Activated CD4-positive, alpha-beta memory T cell treated with anti-CD3 and anti-CD28 coated beads for 36 hours (primary cell): ENCODE data around the gene SLC41A3. TPM values are rescaled to one million over a fixed set of nuclear protein-coding genes. Genes with fewer than 3 reads are reported as not detected.

ENCODE experiments used
- CTCF ChIA-PET: fragments of 350-600 bp; sonication (Branson Sonifier 250); formaldehyde crosslinking; loops from one replicate; lab custom pipeline; 2021; ENCODE audit warnings: antibody characterized with exemption, inconsistent platforms; lab: Charles Lee
- POLR2A ChIA-PET: fragments of 350-600 bp; sonication (Branson Sonifier 250); formaldehyde crosslinking; loops from one replicate; lab custom pipeline; 2021; ENCODE audit warnings: antibody characterized with exemption; lab: Charles Lee
- DNase-seq: peaks from one replicate; pipeline ENCODE4 v3.0.0-alpha.2; 2020
- H3K27ac Mint-ChIP-seq: one replicate; pipeline ENCODE4 v1.8.0; 2021; ENCODE audit warnings: mixed read lengths
- H3K27me3 Mint-ChIP-seq: one replicate; pipeline ENCODE4 v1.8.0; 2021; ENCODE audit warnings: mixed read lengths
- H3K36me3 Mint-ChIP-seq: one replicate; pipeline ENCODE4 v1.8.0; 2021; ENCODE audit warnings: mixed read lengths
- H3K4me1 Mint-ChIP-seq: one replicate; pipeline ENCODE4 v1.8.0; 2021; ENCODE audit warnings: low read depth, mixed read lengths
- H3K4me3 Mint-ChIP-seq: one replicate; pipeline ENCODE4 v1.8.0; 2021; ENCODE audit warnings: mild to moderate bottlenecking, mixed read lengths
- H3K9me3 Mint-ChIP-seq: one replicate; pipeline ENCODE4 v1.8.0; 2021; ENCODE audit warnings: mixed read lengths
- intact Hi-C: fragments of 100-400 bp; cut with micrococcal nuclease; formaldehyde crosslinking; loops from one replicate; pipeline ENCODE4 v1.15.1; 2023
- total RNA-seq, 2 experiments: library from RNA; stranded (reverse); gene quantifications; one replicate each; pipeline ENCODE4 v1.2.3, GENCODE V29; 2021

SLC41A3 gene
- total RNA-seq, 2 experiments from 2014 or later: 26.3 to 27.3 TPM

DNA sequence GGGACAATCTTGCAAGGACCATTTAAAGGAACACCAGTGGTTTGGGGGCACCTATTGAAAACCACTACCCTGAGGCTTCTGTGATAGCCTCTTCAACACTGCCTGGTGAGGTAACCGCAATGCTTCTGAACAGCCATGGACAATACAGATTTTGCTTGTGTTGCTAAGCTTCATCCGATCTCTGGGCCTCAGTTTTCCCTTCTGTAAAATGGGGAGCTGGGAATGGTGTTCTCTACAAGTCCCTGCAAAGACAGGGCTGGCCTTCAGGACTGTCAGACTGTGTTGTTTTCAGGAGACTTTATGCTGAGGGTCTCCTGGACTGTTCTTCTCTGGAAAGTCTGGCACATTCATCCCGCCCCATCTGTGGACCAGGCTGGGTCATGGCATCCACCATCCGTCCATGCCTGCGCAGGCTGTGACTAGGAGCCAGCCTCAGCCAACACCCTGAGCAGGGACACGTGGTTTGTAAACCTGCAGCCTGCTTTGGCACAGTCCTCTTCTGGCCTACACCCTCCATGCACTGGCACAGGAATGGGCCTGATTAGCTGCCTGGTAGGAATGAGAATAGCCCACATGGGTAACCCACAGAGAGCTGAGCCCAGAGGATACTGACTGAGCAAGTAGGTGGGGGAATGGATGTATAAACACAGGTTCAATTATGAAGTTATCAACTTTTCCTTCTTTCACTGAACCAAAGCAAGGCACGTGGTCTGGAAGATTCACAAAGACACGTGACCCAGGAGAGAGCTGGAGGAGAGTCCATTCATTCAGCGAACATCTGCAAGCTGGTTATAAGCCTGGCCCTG lies 59.7 kb downstream of the SLC41A3 start:
- ChIA-PET CTCF (no interaction called here), POLR2A (no interaction called here)
- H3K27me3 Mint-ChIP-seq: no peaks in the 10 kb centered on the region
- peaks cover 6% of the 10 kb centered on the region for H3K4me1 Mint-ChIP-seq
- DNase-seq: no peak
- intact Hi-C loops: no loop called here
- peaks cover 18% of the 10 kb centered on the region for H3K9me3 Mint-ChIP-seq
- H3K36me3 Mint-ChIP-seq: peaks cover 29% of the 10 kb centered on the region
- no peak overlapping the region for H3K27ac Mint-ChIP-seq
- H3K4me3 Mint-ChIP-seq: no peak overlapping the region

DNA sequence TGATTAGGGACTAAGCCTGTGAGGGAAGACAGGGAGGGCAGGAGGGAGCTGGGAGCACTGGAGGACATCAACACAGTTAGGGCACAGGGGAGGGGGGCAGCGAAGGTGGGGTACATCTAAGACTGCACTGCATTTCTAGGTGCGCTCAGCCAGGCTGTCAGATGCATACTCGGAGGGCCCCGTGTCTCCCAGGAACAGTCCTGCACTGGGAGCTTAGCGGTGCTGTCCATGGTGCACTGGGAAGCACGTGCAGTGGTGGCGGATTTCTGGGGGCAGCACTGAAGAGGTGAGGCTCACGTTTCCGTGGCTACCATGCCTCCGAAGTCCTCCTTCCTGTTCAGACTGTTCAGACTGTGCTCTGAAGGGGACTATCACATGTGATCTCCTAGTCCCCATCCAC lies 60.5 kb downstream of the SLC41A3 start:
- intact Hi-C loops: no loop called here

DNA sequence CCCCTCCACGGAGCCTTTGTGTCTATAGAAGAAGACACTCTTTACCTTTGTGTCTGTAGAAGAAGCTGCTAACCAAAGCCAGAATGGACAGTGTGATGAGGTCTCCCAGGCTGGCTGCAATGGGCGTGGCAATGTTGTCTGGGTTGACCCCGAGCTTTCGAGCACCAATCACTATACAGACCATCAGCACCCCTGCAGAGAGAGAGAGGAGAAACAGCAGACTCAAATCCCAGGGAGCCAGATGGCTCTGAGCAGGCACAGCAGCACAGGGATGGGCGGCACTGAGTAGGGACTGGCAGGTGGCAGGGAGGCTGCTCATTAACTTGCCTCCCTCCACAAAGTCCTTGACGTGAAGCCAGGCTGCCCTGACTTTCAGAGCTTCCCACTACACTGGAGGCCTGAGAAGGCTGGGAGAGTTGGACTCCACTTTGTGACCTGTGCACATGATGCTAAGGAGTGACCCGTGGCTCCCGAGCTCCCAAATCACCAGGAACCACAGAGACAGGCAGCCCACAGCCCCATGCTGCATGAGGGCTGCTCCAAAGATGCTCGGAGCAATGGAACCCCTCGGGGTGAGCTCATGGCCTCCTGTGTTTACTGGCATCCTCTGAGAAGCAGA lies 61.1 kb downstream of the SLC41A3 start:
- no peak for DNase-seq
- Mint-ChIP-seq H3K27me3 (no peaks in the 10 kb centered on the region), H3K9me3 (peaks cover 7% of the 10 kb centered on the region), H3K27ac (no peak overlapping the region), H3K36me3 (peaks cover 17% of the 10 kb centered on the region), H3K4me1 (peaks cover 6% of the 10 kb centered on the region), H3K4me3 (no peak overlapping the region)
- intact Hi-C loops: no loop called here
- CTCF ChIA-PET: no interaction called here
- POLR2A ChIA-PET: no interaction called here

More for the DNA sequence above, 60.5 kb downstream of the SLC41A3 start:
- Mint-ChIP-seq H3K4me1 (peaks cover 6% of the 10 kb centered on the region), H3K27ac (no peak overlapping the region), H3K4me3 (no peak overlapping the region), H3K36me3 (peaks cover 20% of the 10 kb centered on the region), H3K27me3 (no peaks in the 10 kb centered on the region), H3K9me3 (peaks cover 12% of the 10 kb centered on the region)
- ChIA-PET POLR2A (no interaction called here), CTCF (no interaction called here)
- no peak for DNase-seq

DNA sequence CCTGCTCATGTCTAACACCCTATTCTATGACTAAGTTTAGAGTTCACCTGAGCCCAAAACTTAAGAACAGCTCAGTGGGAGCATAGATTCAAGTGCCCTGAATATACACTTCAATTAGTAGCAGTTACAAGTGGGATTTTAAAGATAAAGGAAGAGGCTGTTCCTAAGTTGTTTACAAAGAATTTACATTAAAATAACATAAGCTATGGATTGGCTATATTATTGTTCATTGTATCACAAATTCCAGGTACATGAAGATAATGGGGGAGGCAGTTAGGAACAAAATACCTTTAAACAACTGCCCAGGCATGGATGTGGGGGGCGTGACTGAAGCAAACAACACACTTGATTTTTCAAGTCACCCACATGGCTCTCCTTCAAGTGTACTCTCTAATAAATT lies 62.2 kb downstream of the SLC41A3 start:
- Mint-ChIP-seq H3K27ac (no peak overlapping the region), H3K4me3 (no peak overlapping the region), H3K27me3 (no peaks in the 10 kb centered on the region), H3K9me3 (no peaks in the 10 kb centered on the region), H3K36me3 (peaks cover 7% of the 10 kb centered on the region), H3K4me1 (peaks cover 3% of the 10 kb centered on the region)
- intact Hi-C loops: no loop called here
- CTCF ChIA-PET: no interaction called here
- POLR2A ChIA-PET: no interaction called here
- DNase-seq: no peak

DNA sequence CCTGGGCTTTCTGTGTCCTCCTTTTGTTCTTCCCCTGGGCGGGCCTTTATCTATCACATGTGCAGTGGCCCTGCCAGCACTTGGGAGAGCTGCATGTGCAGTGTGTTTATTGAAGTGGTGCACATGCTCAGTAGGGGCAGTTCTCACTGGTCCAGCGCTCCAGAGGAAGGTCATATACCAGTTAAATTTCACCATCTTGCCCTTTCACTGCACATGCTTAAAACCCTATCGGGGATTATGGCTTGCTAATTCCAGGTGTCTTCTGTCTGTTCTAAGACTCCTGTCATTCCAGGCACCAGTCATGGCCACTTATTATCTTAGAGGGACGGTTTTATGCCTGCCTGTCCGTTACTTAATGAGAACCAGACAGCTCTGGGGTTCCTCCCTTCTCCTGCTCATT lies 62.7 kb downstream of the SLC41A3 start:
- Mint-ChIP-seq H3K4me3 (no peak overlapping the region), H3K27me3 (no peaks in the 10 kb centered on the region), H3K27ac (no peak overlapping the region), H3K36me3 (peaks cover 6% of the 10 kb centered on the region), H3K4me1 (no peaks in the 10 kb centered on the region), H3K9me3 (no peaks in the 10 kb centered on the region)
- no peak for DNase-seq
- intact Hi-C loops: no loop called here
- CTCF ChIA-PET: no interaction called here
- POLR2A ChIA-PET: no interaction called here

DNA sequence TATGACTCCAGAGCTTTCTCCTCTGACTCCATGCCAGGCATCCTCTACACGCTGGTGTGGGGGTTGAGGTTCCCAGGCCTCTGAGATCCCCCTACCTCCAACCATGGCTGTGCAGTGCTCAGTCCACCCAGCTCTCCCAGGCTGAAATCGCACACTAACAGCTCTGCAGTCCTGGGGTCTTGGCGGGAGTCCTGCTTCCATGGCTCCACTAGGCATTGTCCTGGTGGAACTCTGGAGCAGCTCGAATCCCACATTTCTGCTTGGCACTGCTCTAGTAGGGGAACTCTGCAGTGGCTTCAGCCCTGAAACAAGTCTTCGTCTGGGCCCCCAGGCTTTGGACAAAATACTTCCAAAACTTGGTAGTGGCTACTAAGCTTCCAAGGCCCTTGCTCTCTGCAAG lies 64.2 kb downstream of the SLC41A3 start:
- Mint-ChIP-seq H3K27me3 (no peaks in the 10 kb centered on the region), H3K4me3 (no peak overlapping the region), H3K36me3 (peaks cover 6% of the 10 kb centered on the region), H3K27ac (no peak overlapping the region), H3K9me3 (no peaks in the 10 kb centered on the region), H3K4me1 (no peaks in the 10 kb centered on the region)
- DNase-seq: no peak
- intact Hi-C loops: no loop called here
- POLR2A ChIA-PET: no interaction called here
- CTCF ChIA-PET: no interaction called here

DNA sequence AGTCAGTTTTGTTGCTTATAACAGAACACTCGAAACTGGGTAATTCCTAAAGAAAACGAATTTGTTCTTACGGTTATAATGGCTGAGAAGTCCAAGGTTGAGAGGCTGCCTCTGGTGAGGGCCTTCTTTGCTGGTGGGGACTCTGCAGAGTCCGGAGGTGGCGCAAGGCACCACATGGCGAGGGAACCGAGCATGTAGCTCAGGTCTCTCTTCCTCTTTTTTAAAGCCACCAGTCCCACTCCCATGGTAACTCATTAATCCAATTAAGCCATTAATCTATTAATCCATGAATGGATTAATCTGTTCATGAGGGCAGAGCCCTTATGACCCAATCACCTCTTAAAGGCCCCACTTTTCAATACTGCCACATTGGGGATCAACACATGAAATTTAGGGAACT lies 64.9 kb downstream of the SLC41A3 start:
- Mint-ChIP-seq H3K27me3 (no peaks in the 10 kb centered on the region), H3K27ac (no peak overlapping the region), H3K4me1 (no peaks in the 10 kb centered on the region), H3K36me3 (peaks cover 6% of the 10 kb centered on the region), H3K4me3 (no peak overlapping the region), H3K9me3 (no peaks in the 10 kb centered on the region)
- intact Hi-C loops: no loop called here
- no peak for DNase-seq
- ChIA-PET POLR2A (no interaction called here), CTCF (no interaction called here)

DNA sequence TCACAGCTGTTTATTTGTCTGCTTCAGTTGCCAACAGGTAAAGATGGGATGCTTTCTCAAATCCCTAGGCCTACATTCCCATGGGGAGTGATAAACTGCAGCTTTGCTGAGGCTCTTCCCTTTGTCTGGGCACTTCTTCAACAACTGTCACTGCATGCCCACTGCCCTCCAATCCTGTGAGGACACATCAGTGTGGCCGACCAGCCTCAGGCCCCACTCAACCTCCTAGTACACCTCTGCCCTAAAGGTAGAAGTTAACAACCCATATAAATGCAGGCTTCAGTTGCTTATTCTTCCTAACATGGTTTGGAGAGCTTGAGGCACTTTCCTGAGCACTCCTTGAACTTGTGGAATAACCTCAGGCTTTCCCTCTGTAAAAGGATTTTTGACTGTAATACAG lies 65.4 kb downstream of the SLC41A3 start:
- no peaks in the 10 kb centered on the region for H3K9me3 Mint-ChIP-seq
- H3K4me3 Mint-ChIP-seq: no peak overlapping the region
- H3K4me1 Mint-ChIP-seq: no peaks in the 10 kb centered on the region
- H3K27ac Mint-ChIP-seq: no peak overlapping the region
- ChIA-PET CTCF (no interaction called here), POLR2A (no interaction called here)
- no peak for DNase-seq
- no peaks in the 10 kb centered on the region for H3K27me3 Mint-ChIP-seq
- intact Hi-C loops: no loop called here
- H3K36me3 Mint-ChIP-seq: peaks cover 9% of the 10 kb centered on the region

DNA sequence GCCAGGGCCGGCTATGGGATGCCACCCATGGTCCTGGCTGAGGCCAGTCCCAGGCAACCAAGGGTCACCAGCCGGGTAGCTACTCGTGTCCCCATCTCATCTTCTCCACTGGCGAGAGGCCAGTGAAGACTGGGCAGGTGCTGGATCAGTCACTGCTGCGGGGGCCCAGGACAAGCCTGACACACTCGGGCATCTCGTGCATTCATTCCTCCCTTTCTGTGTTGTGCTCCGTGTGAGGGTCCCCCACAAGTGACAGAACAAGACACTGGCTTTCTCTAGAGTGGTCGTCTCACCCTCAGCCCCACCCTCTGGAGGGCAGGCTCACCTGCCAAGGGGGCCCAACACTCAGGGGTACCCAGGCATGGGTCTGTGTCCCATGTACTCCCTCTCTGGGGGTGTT lies 66.6 kb downstream of the SLC41A3 start:
- ChIA-PET POLR2A (no interaction called here), CTCF (no interaction called here)
- Mint-ChIP-seq H3K36me3 (peaks cover 17% of the 10 kb centered on the region), H3K9me3 (no peaks in the 10 kb centered on the region), H3K4me1 (no peaks in the 10 kb centered on the region), H3K27ac (no peak overlapping the region), H3K27me3 (no peaks in the 10 kb centered on the region), H3K4me3 (no peak overlapping the region)
- no peak for DNase-seq
- intact Hi-C loops: no loop called here

DNA sequence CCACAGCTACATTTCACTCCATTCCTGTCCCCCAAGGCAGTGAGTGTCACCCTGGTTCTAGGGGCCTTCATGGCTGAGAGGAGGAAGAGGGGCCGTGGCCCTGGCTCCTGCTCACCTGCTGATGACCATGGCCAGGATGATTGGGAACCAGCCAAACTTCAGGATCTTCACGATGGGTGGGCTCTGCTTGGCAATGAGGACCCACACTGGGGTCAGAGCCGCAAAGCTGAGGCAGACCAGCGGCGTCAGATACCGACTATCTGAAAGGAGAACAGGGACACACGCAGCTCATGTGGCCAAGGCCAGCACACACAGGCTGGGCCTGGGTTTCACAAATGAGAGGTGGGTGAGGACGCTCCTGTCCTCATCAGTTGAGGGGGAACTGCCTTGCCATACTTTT lies 67.3 kb downstream of the SLC41A3 start:
- peaks cover 22% of the 10 kb centered on the region for H3K36me3 Mint-ChIP-seq
- DNase-seq: no peak
- H3K9me3 Mint-ChIP-seq: no peaks in the 10 kb centered on the region
- no peak overlapping the region for H3K27ac Mint-ChIP-seq
- ChIA-PET CTCF (interaction anchor here (0.8 kb wide), 1 partner anchor 71 kb away, joined by 3 read pairs; no protein-coding TSS in a partner anchor), POLR2A (no interaction called here)
- no peaks in the 10 kb centered on the region for H3K4me1 Mint-ChIP-seq
- intact Hi-C loops: no loop called here
- H3K27me3 Mint-ChIP-seq: no peaks in the 10 kb centered on the region
- H3K4me3 Mint-ChIP-seq: no peak overlapping the region

DNA sequence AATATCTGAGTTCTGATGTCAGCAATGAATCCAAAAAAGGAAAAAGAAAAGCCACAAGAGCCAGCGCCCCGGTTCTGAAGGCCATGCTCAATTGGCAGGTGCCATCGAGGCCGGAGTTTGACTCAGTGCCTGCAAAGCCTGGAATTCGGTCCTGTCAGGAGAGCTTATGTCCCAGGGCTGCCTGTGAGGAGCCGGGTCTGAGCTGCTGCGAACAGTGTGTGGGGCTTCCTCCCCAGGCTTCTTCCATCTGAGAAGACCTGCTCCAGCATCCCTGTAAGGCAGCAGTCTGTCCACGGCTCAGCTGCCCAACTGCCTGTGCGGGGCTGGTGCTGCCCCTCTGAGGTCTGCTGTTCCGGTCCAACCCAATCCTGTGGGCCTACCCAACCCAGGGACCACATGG lies 68.8 kb downstream of the SLC41A3 start:
- DNase-seq: no peak
- ChIA-PET POLR2A (no interaction called here), CTCF (no interaction called here)
- intact Hi-C loops: no loop called here
- Mint-ChIP-seq H3K4me1 (no peaks in the 10 kb centered on the region), H3K36me3 (peaks cover 33% of the 10 kb centered on the region), H3K9me3 (no peaks in the 10 kb centered on the region), H3K4me3 (no peak overlapping the region), H3K27me3 (no peaks in the 10 kb centered on the region), H3K27ac (no peak overlapping the region)

DNA sequence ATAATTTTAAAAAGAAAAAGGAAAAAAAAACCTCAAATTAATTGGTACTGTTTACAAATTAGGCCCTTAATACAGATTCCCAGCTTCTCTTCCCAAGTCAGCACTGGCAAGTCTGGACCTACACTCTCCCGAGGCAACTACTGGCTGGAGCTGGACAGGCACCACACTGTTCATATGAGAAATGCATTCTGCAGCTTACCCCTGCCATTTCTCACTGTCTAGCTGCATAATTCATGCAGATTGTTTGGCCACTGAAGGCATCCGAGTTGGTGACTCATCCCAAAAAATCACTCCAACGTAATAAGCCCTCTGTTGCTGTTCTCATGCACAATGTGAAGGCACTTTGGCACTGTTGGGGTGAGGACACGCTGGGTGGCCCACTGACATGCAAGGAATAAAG lies 69.7 kb downstream of the SLC41A3 start:
- no peak for DNase-seq
- no peak overlapping the region for H3K27ac Mint-ChIP-seq
- peaks cover 33% of the 10 kb centered on the region for H3K36me3 Mint-ChIP-seq
- POLR2A ChIA-PET: no interaction called here
- no peaks in the 10 kb centered on the region for H3K4me1 Mint-ChIP-seq
- no peak overlapping the region for H3K4me3 Mint-ChIP-seq
- H3K27me3 Mint-ChIP-seq: no peaks in the 10 kb centered on the region
- CTCF ChIA-PET: no interaction called here
- no peaks in the 10 kb centered on the region for H3K9me3 Mint-ChIP-seq
- intact Hi-C loops: no loop called here

DNA sequence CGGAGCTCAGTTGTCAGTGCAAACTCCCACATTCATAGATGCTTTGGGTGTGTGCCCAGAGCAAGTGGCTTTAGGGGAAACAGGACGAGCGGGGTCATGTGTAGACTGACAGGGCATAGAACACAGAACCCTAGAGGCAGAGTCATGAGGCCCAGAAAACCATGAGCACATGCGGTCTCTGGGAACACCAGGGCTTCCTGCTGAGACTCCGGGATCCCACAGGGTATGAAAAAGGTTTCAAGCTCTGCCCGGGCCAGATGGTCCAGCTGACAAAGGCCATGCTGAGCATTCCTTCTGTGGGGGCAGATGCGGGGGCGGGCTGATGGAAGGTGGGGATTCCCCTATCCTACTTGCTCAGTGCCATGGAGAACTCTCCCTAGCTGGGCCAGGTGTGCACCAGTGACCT lies 70.2 kb downstream of the SLC41A3 start:
- no peaks in the 10 kb centered on the region for H3K9me3 Mint-ChIP-seq
- no peak overlapping the region for H3K27ac Mint-ChIP-seq
- DNase-seq: no peak
- no peak overlapping the region for H3K4me3 Mint-ChIP-seq
- peaks cover 36% of the 10 kb centered on the region for H3K36me3 Mint-ChIP-seq
- no peaks in the 10 kb centered on the region for H3K4me1 Mint-ChIP-seq
- no peaks in the 10 kb centered on the region for H3K27me3 Mint-ChIP-seq
- CTCF ChIA-PET: no interaction called here
- POLR2A ChIA-PET: no interaction called here
- intact Hi-C loops: no loop called here
